GM18511 (cell line): ENCODE measurements around the gene EIF4A2.
"Not testable (repeated sequence)": the region's sequence is repeated elsewhere in the genome, so short reads cannot be mapped to it uniquely, and the experiment has no call there.

ENCODE experiments used
- ATAC-seq: cut with Tn5 transposase; IDR thresholded peaks from one replicate; pipeline ENCODE4 v1.9.1; 2021; ENCODE audit warnings: mild to moderate bottlenecking, moderate library complexity; ENCODE audit not compliant: unreplicated experiment

The EIF4A2 gene

DNA sequence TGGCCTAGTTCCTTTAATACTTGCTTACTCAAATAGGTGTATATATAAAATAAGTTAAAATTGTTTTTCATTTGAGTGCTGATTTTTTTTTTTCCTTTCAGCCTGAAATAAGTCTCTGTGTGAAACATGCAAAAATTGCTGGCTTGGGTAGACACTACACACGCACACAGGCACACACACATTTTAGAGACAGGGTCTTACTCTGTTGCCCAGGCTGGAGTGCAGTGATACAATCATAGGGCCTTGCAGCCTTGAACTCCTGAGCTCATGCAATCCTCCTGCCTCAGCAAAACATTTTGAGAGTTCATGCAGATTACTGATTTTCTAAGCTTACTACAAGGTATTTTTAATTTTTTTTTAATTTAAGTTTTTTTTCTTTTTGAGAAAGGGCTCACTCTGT is 35.6 kb downstream of the EIF4A2 start:
- ATAC-seq: no peak

DNA sequence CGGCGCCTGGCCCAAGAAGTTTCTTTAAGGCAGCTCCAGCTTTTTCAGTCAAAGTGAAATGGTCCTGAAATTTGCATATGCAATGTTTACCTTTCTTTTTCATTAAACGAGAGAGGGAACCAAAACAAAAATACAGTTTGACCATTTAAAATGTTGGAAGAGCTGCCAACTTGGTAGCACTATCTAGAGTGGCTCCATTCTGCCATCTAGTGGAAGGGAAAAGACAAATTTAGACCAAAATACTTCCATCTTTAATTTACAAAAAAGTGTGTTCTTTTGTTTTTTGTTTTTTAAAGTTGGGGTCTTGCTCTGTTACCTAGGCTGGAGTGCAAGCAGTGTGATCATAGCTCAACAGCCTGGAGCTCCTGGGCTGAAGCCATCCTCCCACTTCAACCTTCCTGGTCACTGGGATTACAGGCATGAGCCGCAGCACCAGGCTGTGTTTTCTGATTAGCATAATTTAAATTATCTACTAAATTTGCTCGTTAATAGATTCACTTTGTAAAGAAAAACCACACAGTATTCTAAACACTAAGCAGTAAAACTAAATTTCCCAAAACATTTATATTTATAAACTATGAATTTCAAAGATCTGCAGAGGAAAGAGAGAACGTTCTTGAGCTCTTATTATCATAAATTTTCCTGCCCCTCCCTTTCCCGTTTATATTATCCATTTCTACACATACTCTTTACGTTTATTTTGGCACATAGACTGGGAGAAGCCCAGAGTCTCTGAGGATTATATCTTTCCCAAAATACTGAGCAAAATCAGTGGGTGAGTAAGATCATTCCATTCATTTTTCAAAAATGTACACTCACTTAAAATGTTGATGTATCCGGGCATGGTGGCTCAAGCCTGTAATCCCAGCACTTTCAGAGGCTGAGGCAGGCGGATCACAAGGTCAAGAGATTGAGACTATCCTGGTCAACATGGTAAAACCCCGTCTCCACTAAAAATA is 38.3 kb downstream of the EIF4A2 start:
- ATAC-seq: no peak

DNA sequence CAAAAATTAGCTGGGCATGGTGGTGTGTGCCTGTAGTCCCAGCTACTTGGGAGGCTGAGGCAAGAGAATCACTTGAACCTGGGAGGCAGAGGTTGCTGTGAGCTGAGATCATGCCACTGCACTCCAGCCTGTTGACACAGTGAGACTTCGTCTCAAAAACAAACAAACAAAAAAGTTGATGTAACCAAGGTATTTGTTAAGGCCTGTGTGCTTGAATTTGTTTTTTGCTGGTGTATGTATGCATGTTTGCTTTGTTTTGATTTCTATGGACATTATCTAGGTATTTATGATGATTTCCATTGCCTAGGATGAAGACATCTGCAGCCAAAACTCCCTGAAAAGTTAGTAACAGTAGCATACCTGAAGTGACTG is 39.0 kb downstream of the EIF4A2 start:
- not testable (repeated sequence) for ATAC-seq

DNA sequence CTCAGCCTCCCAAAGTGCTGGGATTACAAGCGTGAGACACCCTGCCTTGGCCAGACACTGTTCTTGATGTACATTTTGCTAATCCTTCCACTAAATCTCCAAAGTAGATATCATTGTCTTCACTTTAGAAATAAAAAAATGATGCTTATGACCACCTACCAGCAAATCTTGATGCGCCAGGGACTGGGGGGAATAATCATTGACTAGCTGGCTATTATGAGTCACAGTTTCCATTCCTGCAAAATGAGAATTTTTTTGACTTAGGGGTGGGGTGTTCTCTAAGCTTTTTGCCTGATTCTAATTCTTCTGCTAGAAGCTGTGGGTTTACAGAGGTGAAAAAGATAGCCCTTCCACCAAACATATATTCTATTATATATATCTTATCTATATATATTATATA is 40.0 kb downstream of the EIF4A2 start:
- ATAC-seq: no peak

DNA sequence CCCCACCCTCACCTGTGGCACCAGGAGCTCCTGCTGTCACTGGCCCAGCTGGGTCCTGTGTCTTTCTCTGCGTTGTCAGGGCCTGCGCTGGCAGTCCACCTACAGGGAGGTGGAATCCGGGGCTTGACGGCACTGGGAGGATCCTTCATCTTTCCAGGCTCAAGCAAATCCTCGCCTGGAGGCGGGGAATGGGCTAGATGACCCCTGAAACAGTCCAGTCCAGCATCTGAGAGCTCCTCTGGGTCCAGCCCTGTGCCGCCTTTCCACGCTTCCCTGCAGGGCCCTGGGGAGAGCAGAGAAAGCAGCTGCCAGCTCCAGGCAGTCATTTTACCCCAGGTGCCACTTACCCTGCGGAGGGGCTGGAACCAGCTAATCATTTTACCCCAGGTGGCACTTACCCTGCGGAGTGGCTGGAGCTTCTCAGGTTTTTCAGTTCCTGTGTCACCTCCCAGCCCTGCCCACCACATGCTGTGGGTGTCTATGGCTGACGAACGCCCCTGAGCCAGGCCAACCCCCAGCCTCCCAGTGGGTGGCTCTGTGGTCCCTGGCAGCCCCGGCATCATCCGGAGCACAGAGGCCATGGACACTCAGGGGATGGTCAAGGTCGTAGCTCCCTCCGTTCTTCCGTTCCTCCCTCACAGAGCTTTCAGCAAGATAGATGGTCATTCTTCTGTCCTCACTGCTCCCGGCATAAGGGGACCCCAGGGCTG is 41.2 kb downstream of the EIF4A2 start:
- ATAC-seq: no peak

DNA sequence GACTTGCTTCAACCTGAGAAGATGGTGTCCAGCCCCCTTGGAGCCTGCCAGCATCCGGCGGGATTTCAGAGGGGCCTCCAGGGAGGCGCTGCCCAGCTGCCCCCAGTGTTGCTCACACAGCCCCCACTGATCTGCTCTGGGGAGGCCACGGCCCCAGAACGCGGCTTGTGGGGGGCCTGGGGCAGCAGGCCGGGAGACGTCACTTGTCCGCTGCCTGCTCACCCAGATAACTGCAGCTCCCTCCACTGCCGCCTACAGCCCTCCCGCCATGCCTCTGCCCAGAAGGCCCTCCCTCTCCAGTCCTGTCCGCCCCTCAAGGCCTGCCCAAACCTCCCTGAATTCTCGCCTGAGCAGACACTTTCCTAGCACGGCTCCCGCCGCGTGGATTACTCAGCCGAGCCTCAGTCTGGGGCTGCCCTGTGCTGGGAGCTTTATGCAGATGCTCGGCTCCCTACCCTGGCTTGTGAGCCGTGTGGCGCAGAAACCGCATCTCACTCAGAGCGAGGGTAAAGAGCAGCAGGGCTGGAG is 42.0 kb downstream of the EIF4A2 start:
- no peak for ATAC-seq

DNA sequence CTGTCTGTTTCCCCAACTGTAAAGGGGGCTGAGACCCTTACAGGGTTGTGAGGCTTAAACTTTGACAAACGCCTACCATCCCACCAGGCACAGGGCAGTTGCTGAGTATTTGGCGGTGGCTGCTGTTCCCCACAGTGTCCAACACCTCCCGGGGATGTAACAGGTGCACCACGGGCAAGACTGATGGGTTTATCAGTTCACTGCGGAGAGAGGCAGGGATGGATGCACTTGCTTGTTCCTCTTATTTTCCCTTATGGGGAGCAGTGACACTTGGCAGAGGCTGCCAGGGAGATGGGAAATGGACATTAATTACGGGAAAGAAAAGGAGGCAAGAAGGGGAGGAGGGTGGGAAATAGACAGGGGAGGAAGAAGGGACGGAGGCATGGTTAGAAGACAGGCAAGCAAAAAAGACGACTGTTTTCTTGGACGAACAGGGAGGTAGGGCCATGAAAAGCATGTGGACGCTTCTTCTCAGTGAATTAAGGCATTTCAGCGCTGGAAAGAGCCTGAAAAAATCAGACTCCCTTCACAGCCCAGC is 42.6 kb downstream of the EIF4A2 start:
- no peak for ATAC-seq

DNA sequence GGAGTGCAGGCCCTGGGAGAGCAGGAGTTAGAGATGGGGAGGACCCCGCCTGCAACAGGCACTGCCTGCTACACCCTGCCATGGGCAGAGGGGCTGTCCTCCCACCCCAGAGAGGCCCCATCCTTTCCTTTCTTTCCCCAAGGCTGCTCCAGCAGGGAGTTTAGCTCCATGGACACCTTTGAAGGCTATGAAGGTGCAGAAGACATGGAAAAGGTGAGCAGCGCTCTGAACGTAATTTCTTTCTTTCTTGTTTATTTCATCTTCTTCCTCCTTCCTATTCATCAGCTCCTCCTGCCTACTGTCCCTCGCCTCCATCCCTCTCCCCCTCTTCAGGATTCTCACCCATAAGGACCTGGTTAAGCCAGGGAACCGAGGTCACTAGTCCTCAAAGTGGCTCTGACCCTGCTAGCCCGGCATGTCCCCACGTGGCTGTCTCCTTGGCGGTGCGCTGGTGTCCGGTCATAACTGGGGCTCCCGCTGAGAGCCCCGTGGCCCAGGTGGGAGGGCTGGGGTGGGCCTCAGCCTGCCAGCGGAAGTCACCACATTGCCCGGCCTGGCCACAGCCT is 43.1 kb downstream of the EIF4A2 start:
- no peak for ATAC-seq

DNA sequence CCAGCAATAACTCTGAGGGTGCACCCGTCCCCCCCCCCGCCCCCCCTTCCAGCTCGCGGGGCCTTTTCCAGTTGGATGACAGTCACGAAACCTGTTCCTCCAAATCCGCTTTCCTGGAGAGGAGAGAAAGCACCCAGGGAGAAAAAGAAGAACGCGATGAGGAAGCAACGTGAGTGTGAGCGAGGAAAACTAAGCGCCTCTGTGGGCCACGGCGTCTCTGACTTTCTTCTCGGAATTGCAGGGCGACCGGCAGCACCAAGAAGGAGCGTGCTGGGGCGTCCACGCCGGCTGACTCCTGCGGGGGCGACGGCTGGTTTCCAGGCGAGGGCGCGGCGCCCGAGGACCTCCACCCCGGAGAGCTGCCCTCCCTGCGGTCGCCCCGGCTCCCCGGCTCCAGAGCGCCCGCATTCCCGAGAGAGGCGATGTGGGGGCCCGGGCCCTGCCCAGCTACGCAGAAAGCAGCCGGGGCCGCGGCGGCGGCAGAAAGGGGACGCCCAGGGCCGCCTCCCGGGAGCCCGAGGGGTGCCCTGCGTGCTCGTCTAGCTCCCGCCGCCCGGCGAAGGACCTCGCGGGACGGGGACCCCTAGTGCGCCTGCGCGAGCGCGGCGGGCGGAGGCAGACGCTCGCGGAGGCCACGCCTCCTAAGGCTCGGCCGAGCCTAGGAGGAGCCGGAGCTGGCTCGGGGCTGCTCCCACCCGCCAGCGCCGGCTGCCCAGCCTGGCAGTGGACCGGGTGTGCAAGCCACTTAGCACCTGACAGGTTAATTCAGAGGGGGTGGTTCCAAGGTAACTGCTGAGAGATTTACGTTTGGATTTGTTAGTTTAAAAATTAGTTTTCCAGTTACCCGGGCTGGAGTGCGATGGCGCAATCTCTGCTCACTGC is 43.8 kb downstream of the EIF4A2 start:
- peak; percentile 89 for ATAC-seq

DNA sequence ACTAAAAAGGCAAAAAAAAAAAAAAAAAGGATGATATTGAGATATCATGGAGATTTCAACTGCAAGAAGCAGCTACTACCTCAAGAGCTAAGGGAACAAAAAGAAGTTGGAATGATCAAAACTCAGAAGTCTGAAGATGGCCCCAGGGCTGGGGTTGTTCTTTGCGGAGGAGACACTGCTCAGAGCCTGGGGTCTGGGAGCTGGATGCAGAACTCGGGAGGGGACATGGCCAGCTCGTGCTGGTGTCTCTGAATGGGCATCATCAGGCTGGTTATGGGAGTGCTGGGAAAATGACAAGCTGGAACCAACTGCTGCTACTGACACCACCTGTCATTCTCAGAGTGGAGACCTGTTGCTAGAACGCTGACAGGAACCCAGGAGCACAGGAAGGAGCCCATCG is 45.0 kb downstream of the EIF4A2 start:
- no peak for ATAC-seq

DNA sequence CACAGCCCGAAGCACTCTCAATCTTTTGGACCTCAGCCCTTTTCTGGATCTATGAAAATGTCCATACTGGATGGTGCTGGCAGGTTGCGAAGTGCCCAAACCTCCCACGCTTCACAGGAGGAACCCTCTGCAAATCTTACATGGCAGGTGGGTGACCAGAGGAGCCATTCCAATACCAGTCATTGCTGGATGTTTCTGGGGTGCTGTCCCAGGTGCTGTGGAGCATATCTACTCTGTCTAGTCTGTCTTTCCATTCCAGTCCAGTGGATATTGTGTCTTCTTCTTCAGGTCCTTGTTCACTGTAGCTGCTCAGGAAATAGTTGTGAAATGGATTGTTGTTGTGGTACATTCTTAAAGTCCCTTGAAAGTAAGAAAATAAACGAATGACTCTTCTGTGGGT is 48.4 kb downstream of the EIF4A2 start:
- no peak for ATAC-seq

DNA sequence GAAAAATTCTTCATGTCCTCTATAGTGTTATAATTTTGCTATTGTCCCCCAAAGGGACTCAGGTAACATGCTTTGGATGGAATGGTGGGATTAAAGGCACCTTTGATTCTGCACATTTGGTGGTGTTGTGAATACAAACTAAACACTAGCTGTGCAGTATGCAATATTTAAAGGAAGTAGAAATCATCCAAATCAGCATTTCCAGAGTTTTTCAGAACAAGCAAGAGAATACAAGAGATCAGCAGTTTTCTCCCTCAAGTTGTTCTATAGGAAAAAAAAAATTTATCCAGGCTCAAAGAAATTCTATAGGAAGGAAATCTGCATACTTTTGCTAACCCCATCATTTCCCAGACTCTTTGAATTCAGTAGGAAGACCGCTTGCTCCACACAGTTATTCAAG is 48.9 kb downstream of the EIF4A2 start:
- ATAC-seq: no peak
